NCI-H2171 treated with DMSO at 0.1 percent for 48 hours (cell line): ENCODE results near the gene PRKCA.
"Not testable (repeated sequence)": the region's sequence is repeated elsewhere in the genome, so short reads cannot be mapped to it uniquely, and the experiment has no call there.

ENCODE experiments used
- DNase-seq: peaks from one replicate; lab custom pipeline; 2025; lab: John Stamatoyannopoulos, UW

PRKCA gene

DNA sequence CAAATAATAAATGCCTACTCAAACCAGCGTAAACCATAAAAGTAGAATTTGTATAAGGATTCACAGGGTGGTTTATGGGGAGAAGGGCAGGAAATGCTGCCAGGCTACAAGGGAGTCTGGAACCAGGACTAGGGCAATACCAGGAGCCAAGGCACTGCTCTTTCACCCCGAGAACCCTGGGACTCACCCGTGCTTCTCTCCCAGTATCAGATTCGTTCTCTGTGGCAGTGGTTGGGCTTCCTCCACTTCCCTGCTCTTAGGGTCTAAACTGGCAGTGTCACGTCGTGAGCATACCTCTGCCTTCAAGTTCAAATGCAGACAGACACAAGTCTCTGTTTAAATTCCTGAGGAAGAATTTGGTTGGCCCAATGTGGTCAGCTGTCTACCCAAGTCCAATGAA is 49.3 kb downstream of the PRKCA start:
- DNase-seq, result no peak

DNA sequence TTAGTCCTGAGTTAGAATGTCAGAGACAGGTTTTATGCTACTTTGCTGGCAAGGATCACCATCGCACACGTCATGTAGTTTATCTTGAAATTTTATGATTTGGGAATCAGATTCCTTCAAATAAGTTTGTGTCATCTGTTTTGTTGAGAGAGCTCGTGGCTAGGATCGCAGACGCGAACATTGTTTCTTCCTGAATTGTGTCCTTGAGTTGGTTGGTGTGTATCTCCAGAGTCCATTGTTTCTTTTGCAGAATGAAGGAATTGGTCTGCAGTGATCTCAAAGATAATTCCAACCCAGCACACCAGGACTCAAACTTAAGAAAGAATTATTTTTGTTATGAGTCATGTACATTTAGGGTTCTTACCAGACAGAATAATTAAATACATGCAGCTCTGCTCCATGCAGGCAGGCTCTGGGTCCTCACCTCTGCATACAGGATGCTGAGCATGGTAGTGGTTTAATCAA is 51.6 kb downstream of the PRKCA start:
- no peak for DNase-seq

DNA sequence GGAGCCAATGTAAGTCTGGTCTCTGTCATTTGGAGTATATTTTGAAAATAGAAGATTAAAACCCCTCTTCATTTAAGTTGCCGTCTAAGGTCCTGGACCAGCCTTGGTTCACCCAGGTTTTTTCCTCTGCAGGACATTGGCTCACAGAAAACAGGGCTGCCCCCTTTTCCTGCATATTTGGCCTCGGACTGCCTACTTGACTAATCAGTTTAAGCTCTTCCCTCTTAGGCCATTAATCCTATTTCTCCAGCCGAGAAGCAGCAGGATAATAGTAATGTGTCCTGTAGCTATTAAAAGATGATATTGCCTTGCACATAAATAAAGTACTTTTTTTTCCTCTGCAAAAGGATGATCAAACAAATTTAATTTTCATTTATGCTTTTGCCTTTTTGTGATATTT is 52.1 kb downstream of the PRKCA start:
- no peak for DNase-seq

DNA sequence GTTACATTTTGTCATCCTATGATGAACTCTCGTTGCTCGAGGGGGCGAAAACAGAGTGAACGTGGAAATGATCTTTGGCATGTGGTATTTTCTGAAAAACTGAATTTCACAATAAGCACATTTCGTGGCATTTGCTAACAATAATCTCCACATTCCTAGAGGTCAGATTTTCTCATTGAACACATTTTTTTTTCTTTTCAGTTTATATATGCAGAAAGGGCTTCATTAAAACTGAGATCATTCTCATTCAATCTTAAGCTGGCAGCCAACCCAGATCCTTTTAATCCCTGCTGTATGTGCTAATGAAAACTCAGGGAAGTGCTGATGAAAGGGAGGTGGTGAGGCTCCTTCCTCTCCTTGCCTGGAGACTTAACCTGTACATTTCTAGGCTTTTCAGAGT is 52.6 kb downstream of the PRKCA start:
- no peak for DNase-seq

DNA sequence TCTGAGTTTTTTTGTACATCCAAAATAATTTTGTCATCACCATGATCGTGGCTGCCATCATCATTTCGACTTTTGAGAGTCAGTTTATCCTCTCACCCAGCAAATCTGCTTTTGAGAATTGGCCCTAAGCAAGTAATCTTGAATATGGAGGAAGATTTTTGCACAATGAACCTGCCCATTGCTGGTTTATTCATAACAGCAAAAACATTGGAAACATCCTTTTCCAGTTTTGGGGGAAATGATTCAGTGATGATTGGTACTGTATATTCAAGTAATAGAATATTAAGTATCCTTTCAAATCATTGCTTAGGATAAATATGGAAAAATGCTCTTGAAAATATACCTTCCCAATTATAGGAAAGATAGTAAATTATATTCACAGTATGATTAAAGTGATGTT is 53.1 kb downstream of the PRKCA start:
- no peak for DNase-seq

DNA sequence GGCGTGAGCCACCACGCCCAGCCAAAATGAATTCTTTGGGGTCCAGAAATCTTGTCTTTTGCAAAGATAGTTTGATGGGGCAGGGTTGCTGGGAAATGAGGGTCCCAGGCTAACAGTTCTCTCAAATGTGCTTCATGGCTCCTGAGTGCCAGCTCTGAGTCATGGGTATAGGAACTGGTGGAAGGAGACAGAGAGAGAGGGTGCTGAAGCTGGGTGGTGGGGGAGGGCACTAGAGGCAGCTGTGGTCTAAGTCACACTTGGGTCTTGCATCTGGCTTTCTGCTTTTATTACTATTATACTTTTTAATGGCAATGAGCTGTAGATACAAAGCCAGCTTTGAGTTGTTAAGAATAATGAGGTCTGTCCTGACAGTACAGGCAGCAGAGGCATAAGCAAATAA is 54.6 kb downstream of the PRKCA start:
- DNase-seq, result no peak

DNA sequence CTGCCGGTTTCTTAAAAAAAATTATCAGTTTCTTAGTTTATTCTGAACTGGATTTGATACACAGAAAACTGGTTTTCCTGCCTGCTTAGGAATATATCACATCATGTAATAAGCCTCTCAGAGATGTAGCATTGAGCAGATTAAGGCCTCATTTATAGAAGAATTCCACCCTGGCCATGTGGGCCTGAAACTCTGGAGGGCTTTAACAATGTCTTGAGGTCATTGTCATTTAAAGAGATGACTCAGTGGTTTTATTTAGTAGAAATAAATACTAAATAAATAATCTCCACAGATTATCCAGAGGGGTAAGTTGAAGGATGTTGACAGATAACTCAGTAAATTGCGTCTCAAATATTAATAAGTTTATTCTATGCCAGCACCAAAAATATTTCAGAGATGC is 56.9 kb downstream of the PRKCA start:
- no peak for DNase-seq

DNA sequence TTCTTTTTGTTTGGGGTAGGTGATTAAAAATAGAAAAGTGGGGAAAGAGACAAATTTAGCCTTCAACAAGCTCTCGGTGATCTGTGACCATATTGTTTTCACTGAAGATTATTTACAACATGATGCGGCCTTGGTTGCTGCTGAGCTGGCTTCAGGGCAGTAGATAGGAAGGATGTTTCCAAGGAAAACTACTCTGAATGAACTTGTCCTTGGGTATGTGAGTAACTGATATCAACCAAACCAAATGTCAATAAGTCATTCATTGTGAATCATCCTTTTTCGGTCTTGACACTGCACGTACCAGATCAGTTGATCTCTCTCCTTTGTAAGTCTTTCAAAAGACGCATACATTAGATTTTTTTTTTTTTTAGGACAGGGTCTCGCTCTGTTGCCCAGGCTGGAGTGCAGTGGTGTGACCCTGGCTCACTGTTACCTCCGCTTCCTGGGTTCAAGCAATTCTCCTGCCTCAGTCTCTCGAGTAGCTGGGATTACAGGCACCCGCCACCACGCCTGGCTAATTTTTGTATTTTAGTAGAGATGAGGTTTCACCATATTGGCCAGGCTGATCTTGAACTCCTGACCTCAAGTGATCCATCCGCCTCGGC is 58.6 kb downstream of the PRKCA start:
- DNase-seq, result not testable (repeated sequence)

DNA sequence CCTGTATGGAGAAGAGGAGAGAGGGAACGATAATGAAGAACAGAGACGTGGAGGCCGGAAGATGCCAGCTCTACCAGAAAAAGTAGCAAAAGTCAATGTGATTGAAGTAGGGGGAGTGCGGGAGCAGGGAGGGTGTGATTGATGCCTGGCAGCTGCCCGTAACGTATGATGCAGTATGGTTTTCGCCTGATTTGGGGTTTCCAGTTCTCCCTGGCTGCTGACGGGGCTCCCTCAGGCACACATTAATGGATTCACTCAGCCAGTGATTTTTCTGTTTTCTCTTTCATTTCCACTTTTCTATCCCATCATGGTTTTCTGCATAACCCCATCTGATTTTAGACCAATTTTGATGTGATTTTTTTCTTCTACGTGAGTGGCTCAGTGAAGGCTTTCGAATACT is 62.1 kb downstream of the PRKCA start:
- no peak for DNase-seq

DNA sequence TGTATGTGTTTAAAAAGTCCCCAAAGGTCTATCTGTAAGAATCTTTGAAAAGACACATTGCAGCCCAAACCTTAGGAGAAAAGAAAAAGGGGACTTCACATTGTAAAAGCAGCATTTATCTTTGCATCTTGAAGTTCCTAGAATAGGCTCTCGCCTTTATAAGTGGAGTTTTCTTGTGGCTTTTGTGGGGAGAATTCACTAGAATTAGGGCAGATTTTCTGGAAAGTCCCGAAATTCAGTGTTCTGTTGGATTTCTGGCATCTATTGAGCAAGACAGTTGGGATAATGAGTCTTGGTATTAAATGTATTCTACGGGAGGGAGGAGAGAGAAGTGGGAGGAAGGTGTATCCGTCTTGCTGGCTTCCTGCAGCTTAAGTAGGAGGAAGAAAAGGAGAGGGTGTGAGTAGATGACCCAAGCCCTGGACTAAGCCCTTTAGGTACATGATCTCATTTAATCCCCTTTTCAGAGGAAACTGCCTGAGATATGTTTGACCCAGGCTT is 62.6 kb downstream of the PRKCA start:
- no peak for DNase-seq

DNA sequence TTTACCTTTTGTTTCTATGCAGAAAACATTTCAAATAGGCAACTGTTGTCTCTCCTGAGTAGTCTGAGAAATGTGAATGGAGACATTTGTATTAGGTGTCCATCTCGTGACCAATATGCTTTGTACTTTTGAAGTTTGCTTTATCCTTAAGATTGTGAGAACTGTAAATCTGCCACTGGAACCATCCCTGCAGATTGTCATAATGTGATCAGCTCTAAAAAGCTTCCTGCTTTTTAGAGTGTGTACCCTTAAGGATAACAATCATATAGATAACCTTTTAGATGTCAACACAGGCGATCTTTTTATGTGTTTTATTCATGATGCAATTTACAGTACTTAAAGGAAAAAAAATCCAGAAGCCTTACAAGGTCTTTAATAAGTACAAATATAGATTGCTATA is 63.5 kb downstream of the PRKCA start:
- DNase-seq, result no peak

DNA sequence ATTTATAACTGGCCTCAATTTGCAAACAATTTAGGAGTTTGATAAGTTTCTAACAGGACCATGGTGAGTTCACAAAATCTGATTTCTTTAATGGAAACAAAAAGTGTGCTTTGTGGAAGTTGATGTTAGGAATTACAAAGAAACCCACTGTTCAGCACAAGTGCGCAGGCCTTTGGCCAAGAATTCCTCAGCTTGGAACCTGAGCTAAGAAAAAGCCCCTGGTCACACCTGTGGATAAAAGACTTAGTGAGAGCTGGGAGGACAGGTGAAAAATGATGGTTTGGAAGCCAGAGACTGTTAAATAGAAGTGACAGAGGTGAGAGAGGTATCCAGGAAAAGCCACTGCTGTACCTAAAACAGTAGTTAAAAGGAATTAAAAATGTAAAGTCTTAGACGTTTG is 64.7 kb downstream of the PRKCA start:
- no peak for DNase-seq

DNA sequence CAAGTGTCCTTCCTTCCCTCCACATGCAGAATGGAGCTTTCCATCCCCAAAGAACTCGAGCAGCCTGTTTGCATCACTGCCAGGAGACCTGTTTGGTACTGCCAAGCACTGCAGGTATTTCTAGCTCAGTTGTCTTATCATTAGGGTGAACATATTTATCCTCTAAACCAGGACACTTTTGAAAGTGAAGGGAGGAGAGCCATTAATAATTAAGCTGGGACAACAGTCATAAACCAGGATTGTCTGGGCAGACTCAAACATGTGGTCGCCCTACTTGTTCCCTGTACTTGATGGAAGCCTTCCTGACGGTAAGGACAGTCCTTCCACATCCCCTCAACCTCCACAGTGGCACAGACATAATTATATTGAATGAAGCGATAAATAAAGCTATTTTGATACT is 67.4 kb downstream of the PRKCA start:
- no peak for DNase-seq

DNA sequence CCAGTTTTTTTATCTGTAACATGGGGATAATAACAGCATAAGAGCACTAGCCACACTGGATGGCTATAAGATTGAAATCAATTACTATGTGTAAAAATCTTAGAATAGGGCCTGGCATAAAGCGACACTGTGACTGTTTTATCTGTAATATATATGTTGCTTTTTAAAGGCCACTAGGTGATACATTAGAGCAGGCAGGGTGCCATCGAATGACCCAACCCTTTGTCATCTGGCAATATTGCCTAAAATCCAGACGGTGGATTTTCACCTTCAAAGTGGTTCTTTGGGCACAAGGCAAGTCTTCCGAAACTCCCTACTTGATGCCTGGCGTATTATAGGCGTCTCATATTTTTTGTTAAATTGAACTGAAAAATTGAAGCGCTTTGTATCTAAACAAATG is 69.1 kb downstream of the PRKCA start:
- DNase-seq, result no peak

DNA sequence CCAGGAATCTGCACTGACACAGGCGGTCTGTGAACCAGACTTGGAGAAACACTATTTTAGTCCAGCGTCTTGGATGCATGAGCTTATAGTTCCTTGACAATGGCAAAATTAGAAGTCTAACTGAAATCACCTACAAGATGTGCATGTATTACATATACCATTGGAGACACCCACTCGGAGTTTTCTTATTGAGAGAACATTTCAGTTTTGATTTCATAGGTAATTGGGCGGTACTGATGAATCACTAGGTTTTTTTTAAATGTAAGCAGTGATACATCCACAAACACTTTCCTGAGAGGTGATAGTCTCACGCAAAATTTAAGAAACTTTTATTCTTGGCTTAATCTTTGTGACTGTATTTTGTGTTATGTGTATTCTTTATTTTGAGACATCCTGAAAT is 69.8 kb downstream of the PRKCA start:
- no peak for DNase-seq

DNA sequence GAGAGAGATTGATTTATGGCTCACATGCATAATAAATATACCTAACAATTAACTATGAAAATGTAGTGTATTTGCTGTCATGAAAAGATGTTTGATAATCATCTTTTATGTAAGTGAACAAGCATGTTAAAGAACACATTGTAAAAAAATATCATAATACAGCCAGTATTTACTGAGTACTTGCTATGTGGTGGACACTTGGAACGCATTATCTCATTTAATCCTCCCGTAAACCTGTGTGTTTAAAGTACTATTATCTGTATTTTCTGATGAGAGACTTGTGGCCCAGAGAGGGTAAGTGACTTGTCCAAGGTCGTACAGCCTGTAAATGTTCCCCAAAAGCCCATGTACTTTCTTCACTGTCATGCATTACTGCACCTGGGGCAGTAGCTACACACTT is 70.7 kb downstream of the PRKCA start:
- DNase-seq, result no peak

DNA sequence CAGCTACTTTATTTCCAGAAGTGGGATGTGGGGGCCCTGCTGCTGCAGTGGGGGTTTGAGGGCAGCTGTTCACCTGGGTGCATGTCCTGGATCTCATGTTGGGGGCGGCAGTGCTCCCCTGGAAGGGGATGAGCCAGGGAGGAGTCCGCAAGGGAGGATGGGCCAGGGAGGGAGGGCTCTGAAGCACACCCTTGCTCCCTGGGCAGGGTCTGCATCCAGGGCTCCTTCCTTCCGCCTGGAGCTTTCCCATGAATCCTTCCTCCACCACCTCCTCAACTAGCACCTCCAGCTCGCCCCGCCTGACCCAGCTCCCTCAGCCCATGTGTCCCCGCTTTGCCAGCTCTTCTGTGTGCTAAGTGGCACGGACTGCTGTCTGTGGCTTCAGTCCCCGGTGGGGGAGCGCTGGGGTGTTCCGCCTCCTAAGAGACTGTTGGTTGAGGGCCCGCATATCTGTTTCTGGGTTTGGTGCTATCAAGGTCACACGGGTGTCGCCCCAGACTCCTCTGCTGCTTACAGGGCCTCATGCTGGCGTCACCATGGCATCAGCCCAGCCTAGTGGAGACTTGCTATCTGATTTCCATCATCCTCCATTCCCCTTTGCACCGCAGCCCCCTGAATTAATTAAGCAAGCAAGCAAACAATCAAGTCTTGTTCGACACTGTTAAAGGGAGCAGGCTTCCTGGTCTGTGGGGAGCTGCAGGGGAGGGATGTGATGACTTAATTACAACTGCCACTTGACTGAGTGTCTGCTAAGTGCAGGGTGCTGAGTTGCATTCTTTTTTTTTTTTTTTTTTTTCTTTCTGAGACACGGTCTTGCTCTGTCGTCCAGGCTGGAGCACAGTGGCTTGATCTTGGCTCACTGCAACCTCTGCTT is 71.8 kb downstream of the PRKCA start:
- DNase-seq, result peak; percentile 72

DNA sequence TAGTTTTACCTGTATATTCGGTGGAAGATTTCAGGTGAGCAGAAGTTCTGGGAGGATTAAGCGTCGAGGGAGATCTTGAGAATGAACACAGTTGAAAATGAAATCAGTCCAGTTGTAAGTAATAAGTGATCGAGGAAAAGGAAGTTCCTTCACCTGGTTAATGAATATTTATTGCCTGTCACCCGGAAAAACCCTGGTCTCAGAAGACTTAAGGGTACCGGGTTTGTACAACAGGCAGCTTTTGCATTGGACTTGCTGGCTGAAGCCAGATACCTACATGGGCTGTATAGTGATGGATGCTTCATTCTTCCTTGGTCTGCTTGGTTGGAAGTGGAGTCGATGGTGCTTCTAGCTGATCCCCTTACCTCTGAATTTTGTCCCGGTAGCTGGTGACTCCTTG is 72.7 kb downstream of the PRKCA start:
- DNase-seq, result no peak

DNA sequence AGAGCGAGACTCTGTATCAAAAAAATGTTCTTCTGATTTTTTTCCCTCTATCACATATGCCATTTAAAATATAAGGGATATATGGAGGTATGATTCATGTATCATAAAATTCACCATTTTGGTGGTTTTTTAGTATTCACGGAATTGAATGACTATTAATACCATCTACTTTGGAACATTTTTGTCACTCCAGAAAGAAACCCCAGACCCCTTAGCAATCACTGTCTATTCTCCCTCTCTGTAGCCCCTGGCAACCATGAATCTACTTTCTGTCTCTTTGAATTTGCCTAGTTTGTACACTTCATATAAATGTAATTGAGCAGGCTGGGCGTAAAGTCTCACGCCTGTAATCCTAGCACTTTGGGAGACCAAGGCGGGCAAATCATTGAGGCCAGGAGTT is 75.9 kb downstream of the PRKCA start:
- DNase-seq, result no peak

DNA sequence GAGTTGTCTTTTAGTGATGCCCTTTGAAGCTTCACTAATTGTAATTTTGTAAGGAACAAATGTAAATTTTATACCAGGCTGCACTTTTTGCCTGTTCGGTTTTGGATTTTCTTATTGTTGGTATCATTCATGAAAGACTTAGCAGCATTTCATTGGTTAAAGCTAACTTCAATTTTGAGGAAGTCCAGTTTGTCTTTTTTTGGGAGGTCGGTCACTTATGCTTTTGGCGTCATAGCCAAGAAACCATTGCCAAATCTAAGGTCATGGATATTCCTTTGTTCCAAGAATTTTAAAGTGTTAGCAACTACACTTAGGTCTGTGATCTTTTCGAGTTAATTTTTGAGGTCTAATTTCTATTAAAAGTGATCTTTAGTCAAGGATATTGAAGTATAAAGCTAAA is 77.1 kb downstream of the PRKCA start:
- DNase-seq, result no peak

DNA sequence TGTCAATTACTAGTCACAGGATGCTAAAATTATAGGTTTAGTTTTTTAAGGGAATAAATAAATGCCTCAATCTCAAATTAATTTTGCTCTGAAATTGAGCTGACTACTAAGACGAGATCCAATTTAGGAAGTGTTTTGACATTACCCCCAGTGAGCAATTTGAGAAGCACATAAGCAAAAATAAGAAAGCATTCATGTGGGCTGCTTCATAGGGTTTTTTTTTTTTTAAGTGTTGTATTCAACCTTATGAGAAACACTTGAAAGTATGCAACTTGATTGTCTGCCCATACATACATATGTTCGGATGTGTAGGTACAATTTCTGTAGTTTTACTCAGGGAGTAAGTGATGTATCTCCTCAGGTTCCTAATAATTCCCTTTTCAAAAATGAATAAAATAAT is 77.6 kb downstream of the PRKCA start:
- no peak for DNase-seq

DNA sequence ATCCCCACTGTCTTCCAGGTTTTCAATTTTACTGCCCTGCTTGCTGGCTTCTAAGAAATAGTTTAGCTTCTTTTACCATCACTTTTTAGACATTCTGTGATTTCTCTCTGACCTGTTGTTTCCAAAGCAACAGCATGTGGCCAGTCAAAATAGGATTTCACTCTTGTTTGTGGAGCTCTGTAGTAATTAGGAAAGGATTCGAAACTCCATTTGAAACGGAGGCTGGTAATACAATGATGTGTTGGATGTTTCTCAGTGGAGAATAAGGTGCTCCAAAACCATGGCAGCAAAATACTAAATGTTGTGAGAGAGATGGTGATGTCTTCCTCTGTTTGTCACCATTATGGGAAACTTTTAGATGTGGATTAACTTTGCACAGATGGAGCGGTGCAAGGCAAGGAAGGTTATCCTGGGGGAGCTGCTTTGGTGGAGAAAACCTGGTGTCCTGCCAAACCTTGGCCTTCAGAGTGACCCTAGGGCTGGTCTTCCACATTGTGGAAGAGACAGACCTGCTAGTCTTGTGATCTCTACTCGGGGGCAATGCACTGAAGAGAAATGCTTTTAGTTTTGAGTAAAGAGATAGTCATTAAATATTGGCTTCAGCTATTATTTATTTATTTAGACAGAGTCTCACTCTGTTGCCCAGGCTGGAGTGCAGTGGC is 79.4 kb downstream of the PRKCA start:
- no peak for DNase-seq

DNA sequence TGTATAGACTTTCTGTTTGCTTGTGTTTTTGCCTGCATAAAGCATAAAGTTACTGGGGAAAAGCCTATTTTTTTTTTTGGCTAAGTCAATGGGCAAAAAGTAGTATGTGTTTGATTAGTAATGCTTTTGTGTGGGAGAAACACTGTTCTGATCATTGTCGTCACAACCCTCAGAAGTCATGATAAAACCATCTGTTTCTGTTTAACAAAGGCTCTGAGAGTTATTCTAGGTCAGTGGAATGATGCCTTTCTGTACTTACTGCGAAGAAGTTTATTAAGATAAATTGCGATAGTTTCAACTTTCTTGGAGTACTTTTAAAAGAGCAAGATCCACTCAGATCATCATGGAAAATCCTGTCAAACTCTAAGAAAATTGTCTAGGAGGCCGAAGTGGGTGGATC is 80.9 kb downstream of the PRKCA start:
- no peak for DNase-seq
